ENCODE results near the gene GLS.
A peak's percentile ranks its signal among the peaks of the same experiment; 100 is the strongest.

GLS gene

GRCh38 chr2:190891889-190892288 is 11.3 kb downstream of the GLS start (continued):
- peak; percentile 25; the same call in 1 of the 2 replicates for TF ChIP-seq PRDM6 (tag by site-specific recombination; IDR thresholded peaks at IDR 0.05)
- TF ChIP-seq ZNF639 (tag by site-specific recombination; IDR thresholded peaks at IDR 0.05), result no peak
- no peak for TF ChIP-seq ZNF561 (tag by site-specific recombination; IDR thresholded peaks at IDR 0.05; ENCODE audit: borderline replicate concordance)
- no peak for TF ChIP-seq ZNF350 (tag by site-specific recombination; IDR thresholded peaks at IDR 0.05)

GRCh38 chr2:190893157-190893556 is 12.5 kb downstream of the GLS start:
- Histone ChIP-seq H3K9me3 (ENCODE audit: control insufficient read depth, insufficient read depth, low read depth, low read length) (no peaks in the 10 kb centered on the region), H3K4me3 (ENCODE audit: low read depth, low read length) (no peak overlapping the region), H3K4me1 (ENCODE audit: control insufficient read depth, insufficient read depth, low read length) (peaks cover 5% of the 10 kb centered on the region), H3K36me3 (ENCODE audit: control insufficient read depth in 2 of 2, insufficient read depth in 1 of 2, low read length in 2 of 2) (peaks cover 0 to 12% of the 10 kb centered on the region in 2 experiments; a peak in 1 of 3 replicates), H3K27ac (ENCODE audit: extremely low read depth, low read depth, low read length) (no peak overlapping the region)
- POLR2A ChIA-PET, result interaction anchor here (3.4 kb wide), 1 partner anchor 11 kb away, joined by 17 read pairs; the partner anchor contains the start of gene GLS
- CTCF ChIA-PET, result interaction anchor here (0.7 kb wide), 1 partner anchor 10 kb away, joined by 6 read pairs; no protein-coding TSS in a partner anchor
- TF ChIP-seq ZSCAN30 (tag by site-specific recombination; IDR thresholded peaks at IDR 0.05) (no peak), TCF7L2 (IDR thresholded peaks at IDR 0.05; ENCODE audit: borderline replicate concordance, low read depth, low read length) (no peak), ZNF202 (tag by site-specific recombination; IDR thresholded peaks at IDR 0.05; ENCODE audit: borderline replicate concordance) (no peak), ZNF544 (tag by site-specific recombination; IDR thresholded peaks at IDR 0.05) (no peak), ZFP69B (tag by site-specific recombination; IDR thresholded peaks at IDR 0.05) (no peak), SCRT1 (tag by site-specific recombination; IDR thresholded peaks at IDR 0.05; ENCODE audit: borderline replicate concordance) (no peak), ZNF146 (tag by site-specific recombination; IDR thresholded peaks at IDR 0.05) (no peak), ZNF239 (tag by site-specific recombination; IDR thresholded peaks at IDR 0.05) (no peak), ZNF529 (tag by site-specific recombination; IDR thresholded peaks at IDR 0.05; ENCODE audit: insufficient replicate concordance) (no peak), ZNF785 (tag by site-specific recombination; IDR thresholded peaks at IDR 0.05) (no peak)
- TF ChIP-seq, protein P1, sequence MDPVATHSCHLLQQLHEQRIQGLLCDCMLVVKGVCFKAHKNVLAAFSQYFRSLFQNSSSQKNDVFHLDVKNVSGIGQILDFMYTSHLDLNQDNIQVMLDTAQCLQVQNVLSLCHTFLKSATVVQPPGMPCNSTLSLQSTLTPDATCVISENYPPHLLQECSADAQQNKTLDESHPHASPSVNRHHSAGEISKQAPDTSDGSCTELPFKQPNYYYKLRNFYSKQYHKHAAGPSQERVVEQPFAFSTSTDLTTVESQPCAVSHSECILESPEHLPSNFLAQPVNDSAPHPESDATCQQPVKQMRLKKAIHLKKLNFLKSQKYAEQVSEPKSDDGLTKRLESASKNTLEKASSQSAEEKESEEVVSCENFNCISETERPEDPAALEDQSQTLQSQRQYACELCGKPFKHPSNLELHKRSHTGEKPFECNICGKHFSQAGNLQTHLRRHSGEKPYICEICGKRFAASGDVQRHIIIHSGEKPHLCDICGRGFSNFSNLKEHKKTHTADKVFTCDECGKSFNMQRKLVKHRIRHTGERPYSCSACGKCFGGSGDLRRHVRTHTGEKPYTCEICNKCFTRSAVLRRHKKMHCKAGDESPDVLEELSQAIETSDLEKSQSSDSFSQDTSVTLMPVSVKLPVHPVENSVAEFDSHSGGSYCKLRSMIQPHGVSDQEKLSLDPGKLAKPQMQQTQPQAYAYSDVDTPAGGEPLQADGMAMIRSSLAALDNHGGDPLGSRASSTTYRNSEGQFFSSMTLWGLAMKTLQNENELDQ (tag by site-specific recombination; IDR thresholded peaks at IDR 0.05; ENCODE audit: low read depth), result no peak

DNA sequence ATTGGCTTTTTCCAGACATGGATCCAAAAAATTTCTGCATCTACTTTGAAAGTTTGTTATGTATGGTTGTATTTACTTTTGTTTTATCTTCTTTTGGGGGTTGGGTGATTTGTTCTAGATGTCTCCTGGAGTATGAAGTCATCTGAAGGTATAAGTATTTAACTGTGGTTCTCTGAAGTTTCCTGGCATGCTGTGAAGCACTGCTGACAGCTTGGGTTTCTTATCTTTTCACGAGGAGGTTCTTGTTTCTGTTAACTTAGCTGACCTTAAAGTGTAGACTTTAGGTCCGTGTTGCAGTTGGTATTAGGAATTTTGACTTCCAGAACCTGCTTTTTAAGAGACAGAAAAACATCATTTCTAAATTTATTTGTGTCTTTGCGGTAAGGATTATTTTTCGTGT is 15.9 kb downstream of the GLS start:
- H3K9me3 ChIP-seq (ENCODE audit: control insufficient read depth, insufficient read depth, low read depth, low read length), result no peaks in the 10 kb centered on the region
- peaks cover 13 to 17% of the 10 kb centered on the region in 2 experiments for H3K36me3 ChIP-seq (ENCODE audit: control insufficient read depth in 2 of 2, insufficient read depth in 1 of 2, low read length in 2 of 2)
- no peak overlapping the region for H3K27ac ChIP-seq (ENCODE audit: extremely low read depth, low read depth, low read length)
- no peak overlapping the region for H3K4me3 ChIP-seq (ENCODE audit: low read depth, low read length)
- ChIA-PET POLR2A (no interaction called here), CTCF (interaction anchor here (0.7 kb wide), 2 partner anchors 322 to 745 kb away, joined by 3 read pairs; no protein-coding TSS in a partner anchor)
- H3K4me1 ChIP-seq (ENCODE audit: control insufficient read depth, insufficient read depth, low read length), result peaks cover 2% of the 10 kb centered on the region; the same call in 1 of the 2 replicates
- TF ChIP-seq ZSCAN30 (tag by site-specific recombination; IDR thresholded peaks at IDR 0.05) (peak; percentile 23; the same call in 1 of the 2 replicates), ZNF792 (tag by site-specific recombination; IDR thresholded peaks at IDR 0.05) (no peak), ZNF670 (tag by site-specific recombination; IDR thresholded peaks at IDR 0.05; ENCODE audit: low read depth) (no peak), PRDM1 (tag by site-specific recombination; IDR thresholded peaks at IDR 0.05) (no peak), PRDM6 (tag by site-specific recombination; IDR thresholded peaks at IDR 0.05) (peak; percentile 47), WT1 (tag by site-specific recombination; IDR thresholded peaks at IDR 0.05) (no peak), ZNF777 (tag by site-specific recombination; IDR thresholded peaks at IDR 0.05; ENCODE audit: borderline replicate concordance) (no peak), ZNF391 (tag by site-specific recombination; IDR thresholded peaks at IDR 0.05; ENCODE audit: borderline replicate concordance, low read depth) (no peak), ZFP3 (tag by site-specific recombination; IDR thresholded peaks at IDR 0.05; ENCODE audit: low read depth) (no peak), ZNF132 (tag by site-specific recombination; IDR thresholded peaks at IDR 0.05; ENCODE audit: borderline replicate concordance) (no peak), ZNF629 (tag by site-specific recombination; IDR thresholded peaks at IDR 0.05) (0 out of 2 replicates have a peak, but pooled peaks have one; percentile 14), TRIM28 (IDR thresholded peaks at IDR 0.05; ENCODE audit: borderline replicate concordance, low read length) (peak; percentile 61; the same call in 1 of the 2 replicates), ZNF707 (tag by site-specific recombination; IDR thresholded peaks at IDR 0.05) (no peak)

All from HEK293 (cell line).